ENCODE results near the gene BAG5. TPM values are rescaled to one million over a fixed set of nuclear protein-coding genes. Genes with fewer than 3 reads are reported as not detected.

Gene BAG5
- total and polyA plus RNA-seq, 2 of the 8 experiments (the other 6 are each of a cell fraction or from before 2014, with no cell fraction given) = 7.4 to 29.5 TPM

DNA sequence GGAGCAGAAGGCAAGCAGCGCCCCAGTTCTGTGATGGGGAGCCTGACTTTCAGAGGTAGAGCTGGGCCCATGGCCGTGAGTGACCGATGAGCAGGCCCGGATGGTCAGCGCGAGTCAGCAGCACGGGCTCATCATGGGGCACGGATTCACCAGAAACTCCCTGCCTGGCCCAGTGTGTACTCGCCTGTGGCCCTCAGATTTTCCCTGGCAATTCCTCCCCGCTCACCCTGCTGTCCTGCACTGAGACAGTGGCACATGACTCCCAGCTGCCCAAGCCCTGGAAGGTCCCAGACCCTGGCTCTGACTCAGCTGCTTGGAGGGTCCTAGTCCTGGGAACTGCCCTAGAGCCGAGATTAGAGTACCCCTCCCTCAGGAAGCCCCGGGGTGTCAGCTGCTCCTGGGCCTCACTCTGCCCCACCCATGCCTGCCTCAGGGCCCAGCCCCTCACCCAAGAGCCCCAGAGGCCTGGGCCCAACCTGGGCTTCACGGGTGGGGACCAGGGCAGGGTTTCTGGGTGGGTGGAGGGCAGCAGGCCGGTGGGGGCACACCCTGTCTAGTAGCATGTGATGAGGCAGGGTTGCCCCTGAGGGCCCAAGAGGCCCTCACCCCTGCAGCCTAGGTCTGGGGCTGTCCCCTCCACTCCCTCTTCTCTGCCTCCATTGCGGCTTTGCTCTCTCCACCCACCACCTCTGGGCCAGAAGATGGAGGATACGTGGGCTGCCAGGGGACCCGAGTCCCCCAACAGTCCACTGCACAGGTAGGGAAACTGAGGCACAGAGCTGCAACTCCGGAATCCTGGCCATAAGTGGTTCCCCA, 25.1 kb downstream of the BAG5 start (continued):
- no peak for TF ChIP-seq CTBP2 (IDR thresholded peaks at IDR 0.05; ENCODE audit: borderline replicate concordance, insufficient read depth, insufficient read length, low read length)
- TF ChIP-seq KDM4A (IDR thresholded peaks at IDR 0.05; ENCODE audit: low read depth, low read length, severe bottlenecking) = no peak
- TF ChIP-seq, protein P1, sequence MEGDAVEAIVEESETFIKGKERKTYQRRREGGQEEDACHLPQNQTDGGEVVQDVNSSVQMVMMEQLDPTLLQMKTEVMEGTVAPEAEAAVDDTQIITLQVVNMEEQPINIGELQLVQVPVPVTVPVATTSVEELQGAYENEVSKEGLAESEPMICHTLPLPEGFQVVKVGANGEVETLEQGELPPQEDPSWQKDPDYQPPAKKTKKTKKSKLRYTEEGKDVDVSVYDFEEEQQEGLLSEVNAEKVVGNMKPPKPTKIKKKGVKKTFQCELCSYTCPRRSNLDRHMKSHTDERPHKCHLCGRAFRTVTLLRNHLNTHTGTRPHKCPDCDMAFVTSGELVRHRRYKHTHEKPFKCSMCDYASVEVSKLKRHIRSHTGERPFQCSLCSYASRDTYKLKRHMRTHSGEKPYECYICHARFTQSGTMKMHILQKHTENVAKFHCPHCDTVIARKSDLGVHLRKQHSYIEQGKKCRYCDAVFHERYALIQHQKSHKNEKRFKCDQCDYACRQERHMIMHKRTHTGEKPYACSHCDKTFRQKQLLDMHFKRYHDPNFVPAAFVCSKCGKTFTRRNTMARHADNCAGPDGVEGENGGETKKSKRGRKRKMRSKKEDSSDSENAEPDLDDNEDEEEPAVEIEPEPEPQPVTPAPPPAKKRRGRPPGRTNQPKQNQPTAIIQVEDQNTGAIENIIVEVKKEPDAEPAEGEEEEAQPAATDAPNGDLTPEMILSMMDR (IDR thresholded peaks at IDR 0.05; ENCODE audit: control extremely low read depth in 1 of 3, insufficient read depth in 1 of 3, low read depth in 1 of 3, low read length in 3 of 3) = no peak
- no peak for TF ChIP-seq HDAC6 (IDR thresholded peaks at IDR 0.05; ENCODE audit: low read depth, low read length)
- no peak for TF ChIP-seq SUZ12 (IDR thresholded peaks at IDR 0.05; ENCODE audit: low read length)
- TF ChIP-seq SP2 (IDR thresholded peaks at IDR 0.05; ENCODE audit: low read length) = no peak

All from H1 (cell line).